Tibial nerve (tissue), 4 donors: ENCODE data around the gene CTNNA2.

Experiments used
- CTCF ChIP-seq, 5 experiments: fragments of 200-600 bp in 3 of 5; fragments of 450-650 bp in 2 of 5; sonication (generic) in 3 of 5; IDR thresholded peaks; one replicate each; pipeline ENCODE4 v1.5.1; 2016 to 2019; ENCODE audit warnings: antibody characterized with exemption in 5 of 5, mild to moderate bottlenecking in 3 of 5, moderate library complexity in 2 of 5
- EP300 ChIP-seq, 2 donors: sonication (generic); formaldehyde crosslinking; IDR thresholded peaks; one replicate each; pipeline ENCODE4 v1.6.1; 2017; ENCODE audit warnings: antibody characterized with exemption in 2 of 2, mild to moderate bottlenecking in 1 of 2

- TF ChIP-seq CTCF (IDR thresholded peaks at IDR 0.05) (no peak), EP300 (IDR thresholded peaks at IDR 0.05) (no peak)
These were observed 431.4 kb downstream of the CTNNA2 start for GRCh38 chr2:79944205-79944604.
